HepG2 (cell line): Measurements from ENCODE around the gene IGF2BP1. TPM values are rescaled to one million over a fixed set of nuclear protein-coding genes. Genes with fewer than 3 reads are reported as not detected.

Experiments used
- AHDC1 ChIP-seq: sonication (generic); formaldehyde crosslinking; IDR thresholded peaks from 2 replicates; pipeline ENCODE4 v1.5.1; 2020; ENCODE audit warnings: mild to moderate bottlenecking, missing genetic modification reagents, borderline replicate concordance
- CBFB ChIP-seq: sonication (generic); formaldehyde crosslinking; IDR thresholded peaks from 2 replicates; pipeline ENCODE4 v1.4.0; 2020; ENCODE audit warnings: missing genetic modification reagents
- DNMT3B ChIP-seq: conservative IDR thresholded peaks from 2 replicates; pipeline ENCODE4 v1.6.1; 2016; ENCODE audit warnings: missing biosample characterization, control low read depth
- FIP1L1 ChIP-seq: fragments of 200-400 bp; formaldehyde crosslinking; IDR thresholded peaks from 2 replicates; pipeline ENCODE4 v1.6.1; 2018; ENCODE audit warnings: low read depth, mild to moderate bottlenecking, low read length, moderate library complexity, borderline replicate concordance; ENCODE audit not compliant: insufficient read depth
- HOXA3 ChIP-seq: sonication (generic); formaldehyde crosslinking; IDR thresholded peaks from 2 replicates; pipeline ENCODE4 v1.5.0; 2020; ENCODE audit warnings: missing genetic modification reagents
- LRRFIP1 ChIP-seq: sonication (generic); formaldehyde crosslinking; conservative IDR thresholded peaks from 2 replicates; pipeline ENCODE4 v1.4.0; 2020; ENCODE audit warnings: missing genetic modification reagents
- NR1H2 ChIP-seq: sonication (generic); formaldehyde crosslinking; IDR thresholded peaks from 2 replicates; pipeline ENCODE4 v1.8.1; 2022; ENCODE audit warnings: low read depth, missing genetic modification reagents, borderline replicate concordance
- ZBTB7B ChIP-seq: sonication (generic); formaldehyde crosslinking; IDR thresholded peaks from 2 replicates; pipeline ENCODE4 v1.4.0; 2020; ENCODE audit warnings: missing genetic modification reagents
- ZFP37 ChIP-seq: sonication (generic); formaldehyde crosslinking; IDR thresholded peaks from 2 replicates; pipeline ENCODE4 v1.4.0; 2020; ENCODE audit warnings: missing genetic modification reagents, borderline replicate concordance
- ZGPAT ChIP-seq: IDR thresholded peaks from 2 replicates; pipeline ENCODE4 v1.6.1; 2016; ENCODE audit warnings: mild to moderate bottlenecking
- ZNF235 ChIP-seq: sonication (generic); formaldehyde crosslinking; IDR thresholded peaks from 2 replicates; pipeline ENCODE4 v1.8.1; 2023; ENCODE audit warnings: mild to moderate bottlenecking, missing genetic modification reagents, borderline replicate concordance
- ZNF607 ChIP-seq: sonication (generic); formaldehyde crosslinking; IDR thresholded peaks from 2 replicates; pipeline ENCODE4 v1.5.1; 2020; ENCODE audit warnings: missing genetic modification reagents, mild to moderate bottlenecking, borderline replicate concordance
- ZXDC ChIP-seq: sonication (generic); formaldehyde crosslinking; IDR thresholded peaks from 2 replicates; pipeline ENCODE4 v1.5.0; 2020; ENCODE audit warnings: mild to moderate bottlenecking, missing genetic modification reagents
- polyA plus RNA-seq, 8 experiments: library from polyadenylated mRNA; depleted of rRNA in 3 of 8; stranded (reverse) in 7 of 8; unstranded in 1 of 8; fragments of >200 nt; fragmentation: Illumina TruSeq in 4 of 8; extraction: Trizol in 4 of 8; gene quantifications; 2 replicates each; pipeline versions ENCODE4 v1.2.1 to v1.2.3, GENCODE V29; 2011 to 2016; ENCODE audit warnings: low read depth in 4 of 8, missing spikeins in 1 of 8, mixed read lengths in 1 of 8; ENCODE audit not compliant: insufficient read depth in 1 of 8
- total RNA-seq, 5 experiments: library from RNA; depleted of rRNA; stranded (reverse); fragments of >200 nt; fragmentation: Illumina TruSeq; extraction: Trizol; gene quantifications; 2 replicates each; pipeline ENCODE4 v1.2.3, GENCODE V29; 2016; ENCODE audit warnings: low read depth in 1 of 5
- TF ChIP-seq, protein P1 (sequence below): sonication (generic); formaldehyde crosslinking; IDR thresholded peaks from 2 replicates; pipeline ENCODE4 v1.4.0; 2020; ENCODE audit warnings: missing genetic modification reagents; ENCODE audit errors: not compliant biosample characterization

IGF2BP1 gene
- total and polyA plus RNA-seq, 2 of the 13 experiments (the other 11 are each of a cell fraction or from before 2014, with no cell fraction given), result 29.7 to 75.1 TPM

- TF ChIP-seq HOXA3 (CRISPR knock-in tag) (no peak), ZXDC (CRISPR knock-in tag) (no peak), AHDC1 (CRISPR knock-in tag) (no peak), DNMT3B (CRISPR knock-in tag) (no peak; the same call in 1 of the 2 replicates), CBFB (CRISPR knock-in tag) (no peak), ZNF235 (no peak), NR1H2 (CRISPR knock-in tag) (no peak), ZGPAT (CRISPR knock-in tag) (peak; percentile 59; the same call in 1 of the 2 replicates), ZBTB7B (no peak), LRRFIP1 (CRISPR knock-in tag) (no peak), ZFP37 (CRISPR knock-in tag) (no peak), FIP1L1 (no peak), ZNF607 (CRISPR knock-in tag) (no peak; the same call in 1 of the 2 replicates)
- TF ChIP-seq, protein P1, sequence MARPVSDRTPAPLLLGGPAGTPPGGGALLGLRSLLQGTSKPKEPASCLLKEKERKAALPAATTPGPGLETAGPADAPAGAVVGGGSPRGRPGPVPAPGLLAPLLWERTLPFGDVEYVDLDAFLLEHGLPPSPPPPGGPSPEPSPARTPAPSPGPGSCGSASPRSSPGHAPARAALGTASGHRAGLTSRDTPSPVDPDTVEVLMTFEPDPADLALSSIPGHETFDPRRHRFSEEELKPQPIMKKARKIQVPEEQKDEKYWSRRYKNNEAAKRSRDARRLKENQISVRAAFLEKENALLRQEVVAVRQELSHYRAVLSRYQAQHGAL (CRISPR knock-in tag), result no peak
These were observed 35.1 kb downstream of the IGF2BP1 start (continued) for GRCh38 chr17:49031965-49032928.
